Activated naive CD4-positive, alpha-beta T cell treated with anti-CD3 and anti-CD28 coated beads, Interleukin-2, amount 50 U/mL, for 24 hours (primary cell): ENCODE data around the gene OARD1.
A peak's percentile ranks its signal among the peaks of the same experiment; 100 is the strongest.
"Not testable (repeated sequence)": the region's sequence is repeated elsewhere in the genome, so short reads cannot be mapped to it uniquely, and the experiment has no call there.

Experiments
- H3K27ac Mint-ChIP-seq: one replicate; pipeline ENCODE4 v1.8.0; 2021; ENCODE audit warnings: mild to moderate bottlenecking, mixed read lengths
- H3K27me3 Mint-ChIP-seq: one replicate; pipeline ENCODE4 v1.8.0; 2021; ENCODE audit warnings: mixed read lengths
- H3K36me3 Mint-ChIP-seq: one replicate; pipeline ENCODE4 v1.8.0; 2021; ENCODE audit warnings: mixed read lengths
- H3K4me1 Mint-ChIP-seq: one replicate; pipeline ENCODE4 v1.8.0; 2021; ENCODE audit warnings: mixed read lengths
- H3K4me3 Mint-ChIP-seq: one replicate; pipeline ENCODE4 v1.8.0; 2021; ENCODE audit warnings: mild to moderate bottlenecking, mixed read lengths
- H3K9me3 Mint-ChIP-seq: one replicate; pipeline ENCODE4 v1.8.0; 2021; ENCODE audit warnings: mixed read lengths

The OARD1 gene

DNA sequence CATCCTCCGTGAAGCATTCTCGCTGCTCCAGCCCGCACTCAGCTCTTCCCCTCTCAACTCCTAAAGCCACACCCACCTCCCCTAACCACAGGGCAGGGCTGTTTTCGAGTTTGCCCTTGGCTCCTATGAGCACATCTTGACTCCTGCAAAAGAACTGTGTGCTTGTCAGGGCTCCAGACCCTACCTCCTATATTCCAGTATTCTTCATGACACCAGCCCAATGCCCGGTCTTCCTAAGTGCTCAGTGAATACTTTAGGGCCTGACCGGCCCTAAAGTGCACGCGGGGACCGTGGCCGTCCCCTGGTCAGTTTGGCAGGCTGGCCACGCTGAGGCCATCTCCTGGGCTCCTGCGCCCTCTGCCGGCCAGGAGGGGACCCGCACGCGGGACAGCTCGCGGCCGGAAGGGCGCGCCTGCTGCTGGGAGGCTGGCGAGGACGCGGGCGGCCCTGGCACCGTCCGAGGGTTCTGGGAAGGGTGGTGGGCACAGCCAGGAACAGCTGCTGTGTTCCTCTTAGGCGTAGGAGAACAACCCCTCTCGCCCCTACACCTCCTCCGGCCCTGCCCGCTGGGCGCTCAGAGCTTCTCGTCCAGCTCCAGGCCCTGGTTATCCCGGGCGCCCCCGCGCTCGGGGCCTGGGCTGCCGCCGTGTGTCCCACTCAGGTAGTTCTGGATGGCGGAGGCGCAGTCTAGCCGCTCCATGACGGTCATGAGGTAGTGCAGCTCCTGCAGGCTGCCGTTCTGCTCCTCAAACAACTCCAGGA lies 44.2 kb downstream of the OARD1 start:
- Mint-ChIP-seq H3K27me3 (no peaks in the 10 kb centered on the region), H3K4me1 (peaks cover 21% of the 10 kb centered on the region), H3K9me3 (no peaks in the 10 kb centered on the region), H3K36me3 (no peaks in the 10 kb centered on the region), H3K27ac (peak overlapping the region; percentile 85), H3K4me3 (peak overlapping the region; percentile 79)

DNA sequence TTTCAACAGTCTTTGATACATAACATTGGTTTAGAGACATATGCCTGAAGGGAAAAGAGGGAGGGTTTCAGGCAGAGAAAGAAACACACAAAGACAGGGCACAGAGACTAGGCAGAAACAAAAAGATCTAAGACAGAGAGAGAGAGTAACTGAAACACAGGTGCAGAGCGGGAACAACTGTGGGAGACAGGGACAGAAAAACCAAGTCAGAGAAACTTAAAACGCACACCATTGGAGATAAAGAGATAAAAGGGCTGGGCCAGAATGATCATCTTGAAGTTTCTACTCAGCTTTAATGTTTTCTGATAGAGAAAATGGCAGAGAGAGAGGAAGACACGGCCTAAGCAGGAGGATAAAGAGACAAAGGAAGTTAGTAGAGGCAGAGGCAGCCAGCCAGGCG lies 44.9 kb downstream of the OARD1 start:
- peak overlapping the region; percentile 85 for H3K27ac Mint-ChIP-seq
- H3K4me3 Mint-ChIP-seq = peak overlapping the region; percentile 79
- no peaks in the 10 kb centered on the region for H3K36me3 Mint-ChIP-seq
- peaks cover 21% of the 10 kb centered on the region for H3K4me1 Mint-ChIP-seq
- H3K9me3 Mint-ChIP-seq = no peaks in the 10 kb centered on the region
- H3K27me3 Mint-ChIP-seq = no peaks in the 10 kb centered on the region

DNA sequence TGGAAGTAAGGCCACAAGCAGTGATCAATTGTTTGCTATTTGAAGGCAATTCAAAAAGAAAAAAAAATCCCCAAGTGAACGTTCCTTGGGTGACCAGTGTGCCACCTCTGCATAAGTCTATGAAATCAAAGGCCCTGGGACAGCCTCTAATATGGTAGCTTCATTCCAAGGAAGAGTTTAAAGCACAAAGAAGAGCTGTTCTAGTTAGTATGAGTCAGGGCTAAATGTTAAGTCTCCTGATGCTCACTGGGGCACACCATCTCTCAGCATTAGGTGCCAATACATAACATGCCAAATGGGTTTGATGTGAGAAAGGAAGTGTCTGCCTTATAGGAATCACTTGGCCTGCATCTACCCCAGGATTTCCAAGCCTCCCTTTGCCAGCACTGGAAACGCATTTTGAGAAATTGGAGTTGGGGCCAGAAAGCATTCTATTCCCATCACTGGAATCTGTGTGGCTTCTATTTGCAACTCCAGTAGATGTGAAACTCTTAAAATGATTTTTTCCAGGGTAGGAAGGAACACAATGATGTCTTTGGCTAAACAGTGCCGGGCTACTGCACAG lies 46.1 kb downstream of the OARD1 start:
- Mint-ChIP-seq H3K4me1 (peaks cover 21% of the 10 kb centered on the region), H3K9me3 (no peaks in the 10 kb centered on the region), H3K27ac (no peak overlapping the region), H3K36me3 (no peaks in the 10 kb centered on the region), H3K27me3 (no peaks in the 10 kb centered on the region), H3K4me3 (no peak overlapping the region)

DNA sequence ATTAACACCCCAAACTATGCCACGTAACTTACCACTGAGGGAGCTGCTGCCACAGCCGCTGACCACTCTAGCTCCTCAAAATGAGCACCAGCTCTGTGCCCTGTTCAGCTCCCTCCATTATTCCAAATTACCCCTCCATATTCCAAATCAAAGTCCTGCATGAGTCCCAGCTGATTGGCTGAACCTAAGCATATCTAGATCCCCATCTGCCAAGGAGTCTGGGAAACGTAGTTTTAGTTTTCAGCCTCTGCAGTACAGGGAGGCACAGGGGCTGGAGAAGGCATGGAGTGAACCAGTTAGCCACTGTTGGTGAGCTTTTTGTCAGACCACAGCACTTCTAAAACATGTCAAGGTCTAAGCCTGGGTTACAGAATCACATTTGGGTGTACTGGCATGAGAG lies 49.0 kb downstream of the OARD1 start:
- peaks cover 11% of the 10 kb centered on the region for H3K4me1 Mint-ChIP-seq
- H3K27me3 Mint-ChIP-seq = no peaks in the 10 kb centered on the region
- H3K9me3 Mint-ChIP-seq = no peaks in the 10 kb centered on the region
- no peak overlapping the region for H3K4me3 Mint-ChIP-seq
- peaks cover 2% of the 10 kb centered on the region for H3K36me3 Mint-ChIP-seq
- H3K27ac Mint-ChIP-seq = no peak overlapping the region

DNA sequence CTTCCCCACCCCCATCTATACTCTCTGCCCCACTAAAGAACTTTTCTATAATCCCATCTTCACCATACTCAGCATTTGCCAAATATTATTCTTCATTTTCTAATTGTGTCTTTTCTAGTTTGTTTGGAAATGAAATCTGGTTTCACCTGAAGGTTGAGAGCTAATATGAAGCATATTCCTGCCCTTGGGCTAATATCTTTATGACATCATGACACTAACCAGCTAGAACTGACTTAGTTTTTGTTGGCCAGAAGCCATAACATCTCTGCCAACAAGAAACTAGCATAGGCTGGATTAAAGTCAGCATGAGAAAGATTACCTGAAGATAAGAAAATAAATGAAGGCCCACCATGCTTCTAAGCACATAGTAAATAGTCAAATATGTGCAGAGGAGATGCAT lies 49.9 kb downstream of the OARD1 start:
- Mint-ChIP-seq H3K4me1 (peaks cover 4% of the 10 kb centered on the region), H3K27me3 (no peaks in the 10 kb centered on the region), H3K9me3 (no peaks in the 10 kb centered on the region), H3K36me3 (peaks cover 2% of the 10 kb centered on the region), H3K4me3 (no peak overlapping the region), H3K27ac (no peak overlapping the region)

DNA sequence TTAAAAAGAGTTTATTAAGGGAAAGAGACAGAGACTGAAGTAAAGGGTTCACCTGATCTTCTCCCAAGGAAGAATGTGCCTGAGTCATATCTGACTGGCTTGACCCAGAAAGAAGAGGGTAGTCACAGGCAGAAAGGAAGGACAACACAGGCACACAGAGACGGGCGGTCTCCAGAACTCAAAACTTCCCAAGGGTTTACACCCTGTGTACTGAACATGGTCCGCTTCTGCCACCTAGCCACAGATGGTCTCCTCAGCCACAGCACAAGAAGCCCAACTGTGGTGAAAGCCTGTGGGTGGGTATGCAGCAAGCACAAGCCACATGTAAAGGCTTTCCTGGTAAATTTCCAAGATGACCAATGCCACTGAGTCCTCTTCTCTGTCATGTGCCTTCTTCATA lies 50.3 kb downstream of the OARD1 start:
- Mint-ChIP-seq H3K27ac (no peak overlapping the region), H3K36me3 (peaks cover 2% of the 10 kb centered on the region), H3K4me1 (no peaks in the 10 kb centered on the region), H3K27me3 (no peaks in the 10 kb centered on the region), H3K4me3 (no peak overlapping the region), H3K9me3 (no peaks in the 10 kb centered on the region)

DNA sequence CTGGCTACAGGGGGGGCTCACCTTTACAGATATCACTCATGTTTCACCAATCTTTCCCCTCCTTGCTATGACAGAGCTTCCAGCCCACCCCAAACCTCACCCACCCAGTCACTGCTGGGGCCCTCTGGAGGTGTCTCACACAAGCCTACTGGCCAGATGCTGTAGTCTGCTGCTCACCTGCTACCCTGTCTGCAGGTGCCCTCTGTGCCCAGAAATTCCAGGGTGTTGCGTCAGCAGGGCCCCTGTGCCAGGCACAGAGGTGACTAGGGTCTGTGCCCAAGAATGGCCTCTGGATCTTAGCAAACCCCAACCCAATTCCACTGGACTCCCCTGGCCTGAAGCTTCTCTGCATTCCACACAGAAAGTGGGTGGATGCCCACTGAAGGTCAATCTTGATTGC lies 54.5 kb downstream of the OARD1 start:
- no peaks in the 10 kb centered on the region for H3K4me1 Mint-ChIP-seq
- H3K27me3 Mint-ChIP-seq = no peaks in the 10 kb centered on the region
- H3K4me3 Mint-ChIP-seq = no peak overlapping the region
- no peaks in the 10 kb centered on the region for H3K9me3 Mint-ChIP-seq
- H3K36me3 Mint-ChIP-seq = peaks cover 5% of the 10 kb centered on the region
- no peak overlapping the region for H3K27ac Mint-ChIP-seq

DNA sequence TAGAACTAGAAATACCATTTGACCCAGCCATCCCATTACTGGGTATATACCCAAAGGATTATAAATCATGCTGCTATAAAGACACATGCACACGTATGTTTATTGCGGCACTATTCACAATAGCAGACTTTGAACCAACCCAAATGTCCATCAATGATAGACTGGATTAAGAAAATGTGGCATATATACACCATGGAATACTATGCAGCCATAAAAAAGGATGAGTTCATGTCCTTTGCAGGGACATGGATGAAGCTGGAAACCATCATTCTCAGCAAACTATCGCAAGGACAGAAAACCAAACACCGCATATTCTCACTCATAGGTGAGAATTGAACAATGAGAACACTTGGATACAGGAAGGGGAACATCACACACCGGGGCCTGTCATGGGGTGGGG lies 56.3 kb downstream of the OARD1 start:
- H3K27me3 Mint-ChIP-seq, H3K4me3 Mint-ChIP-seq, H3K27ac Mint-ChIP-seq, H3K36me3 Mint-ChIP-seq, H3K9me3 Mint-ChIP-seq, H3K4me1 Mint-ChIP-seq: not testable (repeated sequence)

DNA sequence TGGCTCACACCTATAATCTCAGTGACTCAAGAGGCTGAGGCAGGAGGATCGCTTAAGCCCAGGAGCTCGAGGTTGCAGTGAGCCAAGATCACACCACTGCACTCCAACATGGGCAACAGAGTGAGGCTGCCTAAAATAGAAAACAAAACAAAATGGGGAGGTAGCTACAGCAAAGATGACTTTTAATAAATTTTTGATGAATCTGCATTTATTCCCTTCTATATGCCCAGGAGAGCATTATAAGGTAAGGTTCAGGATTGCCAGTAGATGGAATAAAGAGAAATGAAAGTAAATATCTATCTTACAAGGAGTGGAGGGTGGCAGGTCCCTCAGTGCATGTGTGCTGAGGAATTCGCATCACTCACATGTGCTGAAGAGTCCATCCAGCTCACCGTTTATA lies 57.4 kb downstream of the OARD1 start:
- H3K27ac Mint-ChIP-seq = no peak overlapping the region
- H3K36me3 Mint-ChIP-seq = peaks cover 5% of the 10 kb centered on the region

More for the DNA sequence above, 57.4 kb downstream of the OARD1 start:
- H3K4me1 Mint-ChIP-seq = no peaks in the 10 kb centered on the region
- no peak overlapping the region for H3K4me3 Mint-ChIP-seq
- H3K9me3 Mint-ChIP-seq = no peaks in the 10 kb centered on the region
- peaks cover 4% of the 10 kb centered on the region for H3K27me3 Mint-ChIP-seq
